HG03060 (cell line): Measurements from ENCODE around the gene IRGQ.
A peak's percentile ranks its signal among the peaks of the same experiment; 100 is the strongest.
"Not testable (repeated sequence)": the region's sequence is repeated elsewhere in the genome, so short reads cannot be mapped to it uniquely, and the experiment has no call there.

Experiments
- ATAC-seq: cut with Tn5 transposase; IDR thresholded peaks from one replicate; pipeline ENCODE4 v1.9.1; 2021; ENCODE audit warnings: low read depth, moderate number of reproducible peaks; ENCODE audit not compliant: unreplicated experiment

IRGQ gene, protein sequence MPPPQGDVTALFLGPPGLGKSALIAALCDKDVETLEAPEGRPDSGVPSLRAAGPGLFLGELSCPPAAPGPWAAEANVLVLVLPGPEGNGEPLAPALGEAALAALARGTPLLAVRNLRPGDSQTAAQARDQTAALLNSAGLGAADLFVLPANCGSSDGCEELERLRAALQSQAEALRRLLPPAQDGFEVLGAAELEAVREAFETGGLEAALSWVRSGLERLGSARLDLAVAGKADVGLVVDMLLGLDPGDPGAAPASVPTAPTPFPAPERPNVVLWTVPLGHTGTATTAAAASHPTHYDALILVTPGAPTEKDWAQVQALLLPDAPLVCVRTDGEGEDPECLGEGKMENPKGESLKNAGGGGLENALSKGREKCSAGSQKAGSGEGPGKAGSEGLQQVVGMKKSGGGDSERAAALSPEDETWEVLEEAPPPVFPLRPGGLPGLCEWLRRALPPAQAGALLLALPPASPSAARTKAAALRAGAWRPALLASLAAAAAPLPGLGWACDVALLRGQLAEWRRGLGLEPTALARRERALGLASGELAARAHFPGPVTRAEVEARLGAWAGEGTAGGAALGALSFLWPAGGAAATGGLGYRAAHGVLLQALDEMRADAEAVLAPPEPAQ

GRCh38 chr19:43595999-43596841 lies at the start of gene IRGQ, which contains the start of gene ZNF576:
Gene IRGQ, minus strand, starts transcription at chr19:43596134. Its CDS starts 796 bp downstream, at chr19:43595338.
Gene ZNF576, plus strand, starts transcription at chr19:43596595. Its CDS starts 514 bp downstream, at chr19:43597109.
- peak; percentile 81 for ATAC-seq

GRCh38 chr19:43644181-43644580 lies 48.2 kb upstream of the IRGQ start:
- no peak for ATAC-seq

DNA sequence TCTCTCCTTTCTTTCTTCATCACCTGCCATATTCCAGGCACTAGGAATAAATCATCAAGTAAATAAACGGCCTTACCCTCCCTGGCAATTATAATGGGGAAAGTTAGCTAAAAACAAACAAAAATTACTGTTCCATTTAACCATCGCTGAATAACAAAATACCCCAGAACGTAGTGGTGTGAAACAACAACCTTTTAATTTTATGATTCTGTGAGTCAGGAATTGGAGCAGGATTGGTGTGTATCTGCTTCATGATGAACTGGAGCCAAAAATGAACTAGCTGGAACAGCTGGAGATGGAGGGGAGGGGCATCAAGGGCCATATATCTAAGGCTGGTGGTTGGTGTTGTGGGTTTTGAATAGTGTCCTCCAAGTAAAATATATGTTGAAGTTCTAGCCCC lies 47.4 kb upstream of the IRGQ start:
- ATAC-seq: no peak

DNA sequence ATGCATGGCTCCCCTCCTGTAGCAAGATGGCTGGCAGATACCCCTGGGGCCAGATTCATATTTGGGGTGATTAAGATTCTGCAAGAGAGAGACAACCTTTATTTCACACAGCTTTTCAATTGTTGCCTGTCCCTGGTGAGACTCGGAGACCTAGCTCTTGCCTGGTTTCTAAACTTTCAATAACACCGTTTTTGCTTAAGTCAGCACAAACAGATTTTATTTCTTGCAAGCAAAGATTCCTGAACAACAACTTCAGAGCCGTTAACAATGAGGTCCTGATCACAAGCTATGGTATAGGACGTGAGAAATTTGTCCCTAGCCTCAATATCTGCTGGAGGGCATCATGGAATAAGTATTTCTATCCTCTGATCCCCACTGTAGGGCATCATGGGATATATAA lies 46.6 kb upstream of the IRGQ start:
- no peak for ATAC-seq

- ATAC-seq: no peak
These were observed 45.4 kb upstream of the IRGQ start for GRCh38 chr19:43641333-43641732.

DNA sequence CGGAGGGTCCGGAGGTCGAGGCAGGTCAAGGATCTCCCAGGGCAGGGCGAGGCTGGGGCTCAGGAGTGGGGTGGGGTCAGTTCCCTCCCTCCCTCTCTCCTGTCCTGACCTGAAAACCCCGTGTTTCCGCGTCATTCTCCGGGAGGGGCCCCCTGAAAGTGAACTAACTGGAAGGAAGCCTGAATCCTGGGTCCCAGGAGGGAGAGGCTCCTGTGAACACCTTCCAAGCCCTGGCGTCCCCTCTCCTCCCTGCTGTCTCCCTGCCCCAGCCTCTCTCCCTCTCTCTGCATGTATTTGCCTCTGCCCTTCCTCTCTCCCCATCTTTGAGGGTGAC lies 44.5 kb upstream of the IRGQ start:
- ATAC-seq: no peak

GRCh38 chr19:43639519-43640423 lies 43.8 kb upstream of the IRGQ start, which contains the start of gene CADM4:
Gene CADM4, minus strand, starts transcription at chr19:43639850. Its CDS starts 60 bp downstream, at chr19:43639790.
- no peak for ATAC-seq

- no peak for ATAC-seq
These were observed 43.1 kb upstream of the IRGQ start for GRCh38 chr19:43638995-43639518.

DNA sequence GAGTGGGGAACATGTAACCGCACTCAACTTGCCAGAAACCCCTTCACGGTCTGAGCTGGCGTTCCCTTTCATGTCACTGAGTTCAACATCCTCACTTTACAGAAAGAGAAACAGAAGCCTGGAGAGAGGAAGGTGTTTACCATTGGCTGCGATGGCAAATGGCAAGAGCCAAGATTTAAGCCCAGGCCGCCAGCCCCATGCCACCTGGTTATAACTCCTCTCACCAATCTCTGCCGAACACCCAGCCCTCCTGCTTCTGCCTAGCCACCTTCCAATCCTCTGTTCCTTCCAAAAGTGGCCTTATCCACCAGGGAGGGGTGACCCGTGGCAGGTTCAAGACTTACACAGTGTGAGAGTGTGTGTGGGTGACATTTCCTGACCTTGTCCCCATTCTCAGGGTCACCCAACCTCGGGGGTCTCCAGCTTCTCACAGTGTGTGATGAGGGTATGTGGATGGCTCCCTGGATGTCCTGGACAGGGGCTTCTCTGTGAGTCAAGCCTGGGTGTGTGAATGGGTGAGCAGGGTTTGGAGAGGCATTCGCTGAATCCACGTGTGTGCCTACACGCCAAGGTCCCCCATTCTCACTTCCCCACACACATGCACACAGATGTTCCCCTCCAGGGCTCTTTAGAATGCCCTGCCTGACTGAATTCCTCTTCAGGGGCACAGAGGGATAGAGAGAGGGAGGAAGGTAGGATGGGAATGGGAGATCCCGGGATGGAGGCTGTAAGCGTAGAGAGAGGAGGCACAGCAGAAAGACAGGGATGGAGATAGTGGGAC lies 42.5 kb upstream of the IRGQ start:
- no peak for ATAC-seq

DNA sequence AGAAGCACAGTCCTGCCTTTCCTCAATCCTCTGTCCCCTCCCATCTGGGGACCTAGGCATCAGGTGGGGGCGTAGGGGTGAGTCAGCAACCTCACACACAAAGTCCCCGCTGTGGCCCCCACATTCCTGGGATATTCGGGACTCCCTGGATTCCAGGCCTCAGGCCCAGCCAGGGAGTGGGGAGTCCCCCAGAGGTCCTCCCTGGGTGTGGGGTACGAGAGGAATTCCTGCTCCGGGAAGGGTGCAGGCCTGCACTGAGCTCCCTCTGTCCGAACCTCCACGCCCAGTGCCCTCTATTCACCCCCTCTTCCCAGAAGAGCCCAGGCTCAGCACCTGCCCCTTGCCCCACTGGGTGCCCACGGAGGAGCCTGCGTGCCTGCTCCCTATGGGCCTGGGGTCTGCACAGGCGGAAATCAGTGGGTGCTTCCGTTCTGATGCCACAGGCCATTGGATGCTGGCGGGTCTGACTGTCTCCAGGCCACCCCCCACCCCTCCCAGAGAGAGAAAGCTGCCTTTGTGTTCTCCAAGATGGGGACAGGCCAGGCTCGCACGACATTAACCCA lies 40.3 kb upstream of the IRGQ start:
- no peak for ATAC-seq

GRCh38 chr19:43635561-43635940 lies 39.6 kb upstream of the IRGQ start:
- ATAC-seq: not testable (repeated sequence)

DNA sequence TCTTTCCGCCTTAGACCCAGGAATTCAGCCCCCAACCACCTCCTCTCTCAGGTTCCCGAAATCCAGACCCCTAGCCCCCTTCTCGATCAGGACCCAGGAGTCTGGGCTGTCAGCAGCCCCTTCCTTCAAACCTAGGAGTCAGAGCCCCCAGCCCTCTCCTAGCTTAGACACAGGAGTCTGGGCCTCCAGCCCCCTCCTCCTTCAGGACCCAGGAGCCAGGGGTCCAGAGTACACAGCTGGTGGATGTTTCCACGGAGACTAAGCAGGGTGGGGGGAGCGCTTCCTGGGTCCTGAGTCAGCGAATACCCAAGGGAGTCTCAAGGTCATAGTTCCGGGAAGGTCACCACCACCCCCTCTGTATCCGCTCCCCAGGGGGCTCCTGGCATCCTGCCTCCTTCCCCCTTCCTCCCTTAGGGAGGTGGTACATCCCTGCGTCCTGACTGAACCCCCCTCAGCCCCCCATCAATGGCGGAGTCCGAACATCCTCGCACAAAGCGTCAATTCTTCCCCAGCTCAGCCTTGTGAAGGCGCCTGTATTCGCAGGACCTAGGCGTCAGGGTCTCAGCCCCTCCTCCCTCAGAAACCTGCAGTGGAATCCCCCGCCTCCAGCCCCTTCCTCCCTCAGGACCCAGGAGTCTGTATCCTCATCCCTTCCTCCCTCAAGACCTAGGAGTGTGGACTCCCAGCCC lies 39.1 kb upstream of the IRGQ start:
- ATAC-seq: no peak

- ATAC-seq: no peak
These were observed 38.6 kb upstream of the IRGQ start for GRCh38 chr19:43634506-43634871.

DNA sequence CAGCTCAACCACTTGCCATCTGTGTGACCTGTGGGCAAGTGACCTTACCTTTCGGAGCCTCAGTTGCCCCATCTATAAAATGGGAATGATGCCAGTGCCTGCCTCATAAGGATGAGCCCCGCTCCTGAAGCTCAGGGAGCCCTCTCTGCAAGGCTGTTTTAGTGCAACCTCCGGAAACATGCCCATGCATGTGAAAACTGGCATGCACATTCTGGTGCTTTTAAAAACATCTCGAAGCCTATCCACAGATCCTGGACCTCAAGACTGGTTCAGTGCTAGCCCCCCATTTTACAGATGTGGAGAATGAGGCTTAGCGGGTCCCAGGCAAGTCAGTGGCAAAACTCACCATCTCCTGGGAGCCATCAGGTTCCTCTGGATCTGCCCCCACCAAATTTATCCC lies 38.1 kb upstream of the IRGQ start:
- ATAC-seq: no peak

GRCh38 chr19:43633520-43633919 lies 37.6 kb upstream of the IRGQ start:
- ATAC-seq: no peak

DNA sequence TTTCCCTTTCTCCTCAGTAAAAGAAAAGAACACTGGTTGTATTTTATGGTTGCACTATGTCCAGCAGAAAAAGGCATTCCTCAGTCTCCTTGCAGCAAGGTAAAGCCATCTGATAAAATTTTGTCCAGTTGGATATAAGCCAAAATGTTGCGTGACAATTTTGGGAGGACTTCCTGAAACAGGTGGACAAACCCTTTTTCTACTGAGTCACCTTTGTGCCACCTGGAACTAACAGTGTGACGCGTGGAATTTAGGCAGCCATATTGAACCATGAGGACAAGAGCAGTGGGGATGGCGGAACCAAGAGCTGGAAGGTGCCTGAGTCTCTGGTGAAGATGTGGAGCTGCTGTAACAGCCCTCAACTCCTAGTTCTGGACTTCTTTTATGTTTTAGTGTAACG lies 35.6 kb upstream of the IRGQ start:
- no peak for ATAC-seq

DNA sequence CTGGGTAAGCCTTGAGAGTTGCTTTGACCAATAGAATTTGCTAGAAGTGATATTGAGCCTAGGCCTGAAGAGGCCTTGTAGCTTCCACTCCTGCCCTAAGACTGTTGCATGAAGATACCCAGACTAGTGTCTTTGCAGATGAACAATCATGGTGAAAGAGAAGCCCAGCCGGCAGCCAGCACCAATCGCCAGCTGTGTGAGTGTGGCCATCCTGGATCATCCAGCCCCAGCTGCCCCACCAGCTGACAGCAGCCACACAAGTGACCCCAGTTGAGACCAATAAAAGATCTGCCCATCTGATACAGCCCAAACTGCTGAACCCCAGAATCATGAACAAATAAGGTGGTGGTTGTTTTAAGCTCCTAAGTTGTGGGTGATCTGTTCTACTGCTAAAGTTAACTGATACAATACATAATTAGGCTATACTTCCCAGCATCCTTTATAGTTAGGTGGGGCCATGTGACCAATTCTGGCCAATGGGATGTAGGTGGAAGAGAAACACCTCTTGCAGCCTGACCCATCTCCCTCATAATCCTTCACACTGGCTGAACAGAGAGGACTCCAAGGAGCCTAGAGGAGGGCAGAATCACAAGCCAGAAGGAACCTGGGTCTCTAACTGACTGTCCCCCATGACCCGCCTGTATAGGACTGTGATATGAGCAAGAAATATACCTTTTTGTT lies 32.9 kb upstream of the IRGQ start:
- ATAC-seq: no peak

GRCh38 chr19:43626838-43627237 lies 30.9 kb upstream of the IRGQ start:
- ATAC-seq: no peak
